ENCODE results near the gene DOC2A.

The DOC2A gene

DNA sequence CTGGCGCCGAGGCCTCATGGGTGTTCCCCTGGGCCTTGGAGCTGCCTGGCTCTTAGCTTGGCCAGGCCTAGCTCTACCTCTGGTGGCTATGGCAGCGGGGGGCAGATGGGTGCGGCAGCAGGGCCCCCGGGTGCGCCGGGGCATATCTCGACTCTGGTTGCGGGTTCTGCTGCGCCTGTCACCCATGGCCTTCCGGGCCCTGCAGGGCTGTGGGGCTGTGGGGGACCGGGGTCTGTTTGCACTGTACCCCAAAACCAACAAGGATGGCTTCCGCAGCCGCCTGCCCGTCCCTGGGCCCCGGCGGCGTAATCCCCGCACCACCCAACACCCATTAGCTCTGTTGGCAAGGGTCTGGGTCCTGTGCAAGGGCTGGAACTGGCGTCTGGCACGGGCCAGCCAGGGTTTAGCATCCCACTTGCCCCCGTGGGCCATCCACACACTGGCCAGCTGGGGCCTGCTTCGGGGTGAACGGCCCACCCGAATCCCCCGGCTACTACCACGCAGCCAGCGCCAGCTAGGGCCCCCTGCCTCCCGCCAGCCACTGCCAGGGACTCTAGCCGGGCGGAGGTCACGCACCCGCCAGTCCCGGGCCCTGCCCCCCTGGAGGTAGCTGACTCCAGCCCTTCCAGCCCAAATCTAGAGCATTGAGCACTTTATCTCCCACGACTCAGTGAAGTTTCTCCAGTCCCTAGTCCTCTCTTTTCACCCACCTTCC, 23.3 kb downstream of the DOC2A start:
- no peak for DNase-seq

DNA sequence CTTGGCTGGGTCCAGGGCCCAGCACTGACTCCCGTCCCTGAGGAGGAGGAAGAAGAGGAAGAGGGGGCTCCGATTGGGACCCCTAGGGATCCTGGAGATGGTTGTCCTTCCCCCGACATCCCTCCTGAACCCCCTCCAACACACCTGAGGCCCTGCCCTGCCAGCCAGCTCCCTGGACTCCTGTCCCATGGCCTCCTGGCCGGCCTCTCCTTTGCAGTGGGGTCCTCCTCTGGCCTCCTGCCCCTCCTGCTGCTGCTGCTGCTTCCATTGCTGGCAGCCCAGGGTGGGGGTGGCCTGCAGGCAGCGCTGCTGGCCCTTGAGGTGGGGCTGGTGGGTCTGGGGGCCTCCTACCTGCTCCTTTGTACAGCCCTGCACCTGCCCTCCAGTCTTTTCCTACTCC, 23.9 kb downstream of the DOC2A start:
- no peak for DNase-seq

DNA sequence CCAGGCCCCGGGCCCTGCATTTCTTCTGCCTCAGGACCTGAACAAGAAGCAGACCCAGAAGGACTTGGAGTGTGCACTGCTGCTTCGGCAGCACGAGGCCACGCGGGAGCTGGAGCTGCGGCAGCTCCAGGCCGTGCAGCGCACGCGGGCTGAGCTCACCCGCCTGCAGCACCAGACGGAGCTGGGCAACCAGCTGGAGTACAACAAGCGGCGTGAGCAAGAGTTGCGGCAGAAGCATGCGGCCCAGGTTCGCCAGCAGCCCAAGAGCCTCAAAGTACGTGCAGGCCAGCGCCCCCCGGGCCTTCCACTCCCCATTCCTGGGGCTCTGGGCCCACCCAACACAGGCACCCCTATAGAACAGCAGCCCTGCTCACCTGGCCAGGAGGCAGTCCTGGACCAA, 24.6 kb downstream of the DOC2A start:
- DNase-seq, result no peak

DNA sequence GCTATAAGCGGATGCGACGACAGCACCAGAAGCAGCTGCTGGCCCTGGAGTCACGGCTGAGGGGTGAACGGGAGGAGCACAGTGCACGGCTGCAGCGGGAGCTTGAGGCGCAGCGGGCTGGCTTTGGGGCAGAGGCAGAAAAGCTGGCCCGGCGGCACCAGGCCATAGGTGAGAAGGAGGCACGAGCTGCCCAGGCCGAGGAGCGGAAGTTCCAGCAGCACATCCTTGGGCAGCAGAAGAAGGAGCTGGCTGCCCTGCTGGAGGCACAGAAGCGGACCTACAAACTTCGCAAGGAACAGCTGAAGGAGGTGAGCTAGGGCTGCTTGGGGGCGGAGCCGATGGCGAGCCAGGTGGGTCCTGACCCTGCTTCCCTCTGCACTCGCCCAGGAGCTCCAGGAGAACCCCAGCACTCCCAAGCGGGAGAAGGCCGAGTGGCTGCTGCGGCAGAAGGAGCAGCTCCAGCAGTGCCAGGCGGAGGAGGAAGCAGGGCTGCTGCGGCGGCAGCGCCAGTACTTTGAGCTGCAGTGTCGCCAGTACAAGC, 25.5 kb downstream of the DOC2A start:
- no peak for DNase-seq

DNA sequence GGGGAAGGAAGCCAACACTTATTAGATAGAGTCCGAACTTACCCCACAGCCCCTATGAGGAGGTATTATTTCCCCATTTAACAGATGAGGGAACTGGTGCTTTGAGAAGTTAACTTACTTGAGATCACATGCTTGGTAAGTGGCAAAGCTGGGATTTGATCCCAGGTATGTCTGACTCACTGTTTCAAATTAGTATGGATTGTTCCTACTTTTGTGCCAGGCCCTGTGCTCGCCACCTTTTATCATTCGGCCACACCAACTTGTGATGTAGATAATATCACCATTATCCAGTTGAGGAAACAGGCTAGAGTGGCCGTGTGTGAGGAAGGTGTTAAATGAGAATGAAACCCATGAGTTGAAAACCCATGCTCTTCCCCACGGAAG, 26.1 kb downstream of the DOC2A start:
- DNase-seq, result no peak

DNA sequence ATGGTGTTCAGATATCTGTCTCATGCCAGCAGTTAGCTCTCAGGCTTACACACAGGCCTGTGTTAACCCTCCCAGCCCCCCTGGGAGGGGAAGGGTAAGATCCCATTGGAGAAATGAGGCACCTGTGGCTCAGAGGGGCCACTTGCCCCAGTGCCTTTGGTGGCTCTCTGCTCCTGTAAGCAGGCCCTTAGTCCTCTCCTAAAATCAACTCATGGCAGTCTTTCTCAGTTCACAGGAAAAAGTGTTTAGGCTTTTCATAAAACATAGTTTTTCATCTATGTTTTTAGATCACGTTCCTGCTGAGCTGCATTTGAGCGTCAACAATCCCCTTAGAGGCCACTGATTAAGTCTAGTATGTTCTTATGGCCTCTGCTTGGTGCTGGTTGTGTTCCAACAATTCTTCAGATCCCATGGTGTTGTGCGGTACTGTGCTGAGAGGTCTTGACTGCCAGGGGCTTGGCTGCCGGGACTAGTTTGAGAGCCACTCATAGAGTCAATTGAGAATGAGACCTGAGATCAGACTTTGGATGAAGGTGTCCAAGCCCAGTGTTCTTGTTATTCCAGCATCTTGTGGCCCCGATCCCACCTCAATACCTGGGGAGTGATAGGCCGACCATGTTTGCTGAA, 26.6 kb downstream of the DOC2A start:
- DNase-seq, result no peak

DNA sequence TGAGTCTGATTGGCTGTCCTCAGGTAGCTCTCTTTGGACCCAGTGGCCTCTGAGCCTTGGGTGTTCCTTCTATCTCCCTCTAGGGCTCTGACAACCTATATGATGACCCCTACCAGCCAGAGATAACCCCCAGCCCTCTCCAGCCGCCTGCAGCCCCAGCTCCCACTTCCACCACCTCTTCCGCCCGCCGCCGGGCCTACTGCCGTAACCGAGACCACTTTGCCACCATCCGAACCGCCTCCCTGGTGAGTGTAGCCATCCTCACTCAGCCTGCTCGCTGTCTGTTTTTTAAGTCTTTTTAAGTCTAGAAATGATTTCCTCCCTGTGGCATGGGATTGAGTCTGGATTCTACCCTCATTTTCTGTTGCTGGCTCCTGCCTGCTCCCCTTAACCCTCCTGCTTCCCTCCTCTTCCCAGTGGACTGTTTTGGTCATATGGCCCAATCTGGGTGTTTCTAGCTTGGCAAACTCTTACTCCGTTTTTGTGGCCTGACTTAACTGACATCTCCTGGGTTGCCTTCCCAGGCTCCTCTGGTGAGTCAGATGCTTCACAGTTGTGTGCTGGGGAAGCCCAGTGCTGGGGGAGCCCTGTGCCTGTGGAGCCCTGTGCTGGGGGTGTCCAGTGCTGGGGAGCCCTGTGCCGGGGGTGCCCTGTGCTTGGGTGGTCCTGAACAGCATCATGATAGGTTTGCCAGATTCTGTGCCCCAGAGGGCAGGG, 27.2 kb downstream of the DOC2A start:
- DNase-seq, result no peak

DNA sequence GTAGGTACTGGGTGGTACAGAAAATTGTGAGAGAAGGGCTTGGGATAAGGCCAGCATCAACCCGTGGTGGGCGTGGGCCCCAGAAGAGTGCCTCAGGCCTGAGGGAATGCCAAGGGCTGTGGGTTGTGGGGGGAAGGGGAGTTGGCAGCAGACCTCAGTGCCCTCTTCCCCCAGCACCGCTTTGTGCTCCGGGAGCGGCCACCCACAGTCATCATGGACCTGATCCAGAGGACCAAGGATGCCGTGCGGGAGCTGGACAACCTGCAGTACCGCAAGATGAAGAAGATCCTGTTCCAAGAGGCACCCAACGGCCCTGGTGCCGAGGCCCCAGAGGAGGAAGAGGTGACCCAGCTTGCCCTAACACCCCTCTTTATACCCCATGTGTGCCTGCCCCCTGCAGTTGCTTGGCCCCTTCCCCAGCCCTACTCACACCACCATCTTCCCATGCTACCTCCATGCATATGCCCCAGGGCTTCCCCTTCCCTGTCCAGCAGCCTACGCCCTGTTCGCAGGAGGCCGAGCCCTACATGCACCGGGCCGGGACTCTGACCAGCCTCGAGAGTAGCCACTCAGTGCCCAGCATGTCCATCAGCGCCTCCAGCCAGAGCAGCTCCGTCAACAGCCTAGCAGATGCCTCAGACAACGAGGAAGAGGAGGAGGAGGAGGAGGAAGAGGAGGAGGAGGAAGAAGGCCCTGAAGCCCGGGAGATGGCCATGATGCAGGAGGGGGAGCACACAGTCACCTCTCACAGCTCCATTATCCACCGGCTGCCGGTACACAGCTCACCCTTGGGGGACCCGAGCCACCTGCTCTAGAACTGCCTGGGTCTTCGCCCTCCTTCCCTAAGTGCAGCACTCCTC, 28.0 kb downstream of the DOC2A start:
- DNase-seq, result no peak

DNA sequence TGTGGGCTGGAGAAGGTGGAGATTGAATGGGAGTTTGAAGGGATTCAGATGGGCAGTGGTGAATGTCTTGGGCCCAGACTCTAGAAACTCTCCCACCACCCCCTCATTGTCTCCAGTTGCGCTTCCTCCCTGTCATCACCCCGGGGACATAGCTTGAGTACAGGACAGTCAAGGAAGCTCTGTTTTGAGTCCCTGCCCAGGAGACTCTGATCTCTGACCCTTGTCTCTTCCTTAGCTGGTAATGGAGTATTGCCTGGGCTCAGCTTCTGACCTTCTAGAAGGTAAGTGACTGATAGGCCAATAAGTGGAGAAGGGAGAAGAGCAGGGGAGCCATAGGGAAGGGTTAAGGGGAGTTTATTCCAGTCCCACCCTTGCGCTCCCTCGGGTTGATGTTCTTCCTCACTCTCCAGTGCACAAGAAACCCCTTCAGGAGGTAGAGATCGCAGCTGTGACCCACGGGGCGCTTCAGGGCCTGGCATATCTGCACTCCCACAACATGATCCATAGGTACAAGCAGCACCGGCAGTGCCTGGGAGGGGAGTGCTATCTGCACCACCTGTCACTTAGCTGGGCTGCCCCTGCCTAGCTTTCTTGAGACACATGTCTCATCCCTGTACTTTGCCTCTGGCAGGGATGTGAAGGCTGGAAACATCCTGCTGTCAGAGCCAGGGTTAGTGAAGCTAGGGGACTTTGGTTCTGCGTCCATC, 32.1 kb downstream of the DOC2A start:
- DNase-seq, result no peak

DNA sequence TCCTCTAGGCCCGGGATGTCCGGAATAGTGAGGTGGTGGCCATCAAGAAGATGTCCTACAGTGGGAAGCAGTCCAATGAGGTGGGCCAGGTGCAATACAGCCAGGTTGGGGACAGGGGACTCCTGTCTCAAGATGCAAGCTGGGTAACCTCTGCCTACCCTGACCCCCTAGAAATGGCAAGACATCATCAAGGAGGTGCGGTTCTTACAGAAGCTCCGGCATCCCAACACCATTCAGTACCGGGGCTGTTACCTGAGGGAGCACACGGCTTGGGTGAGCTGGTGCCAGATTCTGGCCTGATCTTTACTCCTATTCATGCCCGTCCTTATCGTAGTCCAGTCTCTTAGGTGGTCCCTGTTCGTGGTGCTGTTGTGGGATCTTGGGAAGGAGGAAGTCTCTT, 32.7 kb downstream of the DOC2A start:
- no peak for DNase-seq

DNA sequence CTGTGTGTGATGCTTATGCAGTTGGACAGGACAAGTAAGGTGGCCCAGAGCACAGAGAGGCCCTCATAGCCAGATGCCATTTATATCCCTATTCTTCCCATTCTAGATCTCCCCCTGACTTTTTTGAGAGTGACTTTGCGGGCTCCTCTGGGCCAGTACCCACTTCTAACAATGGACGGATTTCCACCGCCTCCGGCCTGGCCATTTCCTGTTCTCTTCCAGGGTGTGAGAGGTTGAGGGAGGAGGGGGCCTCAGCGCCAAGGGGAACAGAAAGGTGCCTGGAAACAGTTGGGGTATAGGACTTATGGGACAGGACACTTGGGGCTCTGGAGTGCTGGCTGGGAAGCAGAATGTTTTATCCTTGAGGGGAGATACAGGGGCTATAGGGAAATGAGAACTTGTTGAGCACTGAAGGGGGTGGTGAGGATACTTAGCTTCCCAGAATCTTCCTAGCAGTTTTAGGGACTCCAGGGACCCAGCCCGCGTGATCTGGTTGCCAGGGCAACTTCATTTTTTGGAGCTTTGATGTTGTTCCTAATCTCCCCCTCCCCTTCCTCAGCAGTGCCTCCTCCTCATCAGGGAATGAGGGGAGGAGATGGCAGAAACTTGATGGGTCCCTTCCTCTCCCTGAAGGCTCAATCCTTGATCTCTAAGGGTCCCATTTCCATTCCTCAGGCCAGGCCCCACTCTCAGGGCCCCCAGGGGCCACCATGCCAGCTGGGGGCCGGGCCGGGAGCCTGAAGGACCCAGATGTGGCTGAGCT, 33.6 kb downstream of the DOC2A start:
- no peak for DNase-seq

DNA sequence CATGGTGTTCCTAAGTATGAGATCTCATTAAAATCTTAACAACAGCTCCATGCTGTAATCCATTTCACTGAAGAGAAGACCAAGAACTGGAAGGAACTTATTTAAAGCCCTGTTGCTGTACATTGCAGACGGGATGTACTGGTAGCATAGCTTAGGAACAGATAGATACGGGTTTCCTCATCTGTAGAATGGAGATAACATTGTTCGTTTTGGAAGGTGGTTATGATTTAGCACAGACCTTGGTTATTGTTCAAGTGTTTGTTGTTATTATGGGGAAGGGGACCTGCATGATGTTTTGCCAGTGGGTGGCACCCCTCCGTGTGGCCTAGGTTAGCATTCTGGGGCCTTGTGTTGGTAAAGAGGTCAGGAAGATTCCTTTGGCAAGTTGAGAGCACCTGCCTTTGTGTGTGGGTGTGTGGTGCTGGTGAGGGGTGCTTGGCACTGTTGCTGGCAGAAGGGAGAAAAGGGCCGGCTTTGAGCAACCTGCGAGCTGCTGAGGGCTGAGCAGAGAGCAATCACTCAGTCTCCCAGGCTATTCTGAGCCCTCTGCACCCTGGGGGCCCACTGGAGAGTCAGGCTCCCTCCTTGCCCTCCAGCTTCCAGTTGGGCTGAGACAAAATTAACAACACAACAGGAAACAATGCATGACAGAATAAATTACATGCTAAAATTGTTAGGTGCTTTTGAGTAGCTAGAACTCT, 34.9 kb downstream of the DOC2A start:
- DNase-seq, result no peak

DNA sequence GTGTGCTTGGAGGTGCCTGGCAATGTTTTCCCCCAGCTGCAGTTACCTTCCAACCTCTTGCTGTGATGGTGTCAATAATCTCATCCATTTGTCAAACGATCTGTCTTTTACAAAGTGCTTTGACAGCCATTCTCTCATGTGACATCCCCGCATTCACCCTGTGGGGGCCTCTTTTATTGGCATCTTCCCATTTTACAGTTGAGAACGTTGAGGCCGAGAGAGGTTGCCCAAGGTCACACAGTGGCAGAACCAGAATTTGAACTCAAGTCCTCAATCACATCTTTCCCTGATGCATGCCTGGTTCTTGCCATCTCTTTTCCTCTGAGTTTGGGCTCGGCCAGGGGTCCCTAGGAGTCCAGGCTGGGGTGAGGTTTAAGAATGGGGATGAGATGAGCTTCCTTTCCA, 35.7 kb downstream of the DOC2A start:
- DNase-seq, result no peak

DNA sequence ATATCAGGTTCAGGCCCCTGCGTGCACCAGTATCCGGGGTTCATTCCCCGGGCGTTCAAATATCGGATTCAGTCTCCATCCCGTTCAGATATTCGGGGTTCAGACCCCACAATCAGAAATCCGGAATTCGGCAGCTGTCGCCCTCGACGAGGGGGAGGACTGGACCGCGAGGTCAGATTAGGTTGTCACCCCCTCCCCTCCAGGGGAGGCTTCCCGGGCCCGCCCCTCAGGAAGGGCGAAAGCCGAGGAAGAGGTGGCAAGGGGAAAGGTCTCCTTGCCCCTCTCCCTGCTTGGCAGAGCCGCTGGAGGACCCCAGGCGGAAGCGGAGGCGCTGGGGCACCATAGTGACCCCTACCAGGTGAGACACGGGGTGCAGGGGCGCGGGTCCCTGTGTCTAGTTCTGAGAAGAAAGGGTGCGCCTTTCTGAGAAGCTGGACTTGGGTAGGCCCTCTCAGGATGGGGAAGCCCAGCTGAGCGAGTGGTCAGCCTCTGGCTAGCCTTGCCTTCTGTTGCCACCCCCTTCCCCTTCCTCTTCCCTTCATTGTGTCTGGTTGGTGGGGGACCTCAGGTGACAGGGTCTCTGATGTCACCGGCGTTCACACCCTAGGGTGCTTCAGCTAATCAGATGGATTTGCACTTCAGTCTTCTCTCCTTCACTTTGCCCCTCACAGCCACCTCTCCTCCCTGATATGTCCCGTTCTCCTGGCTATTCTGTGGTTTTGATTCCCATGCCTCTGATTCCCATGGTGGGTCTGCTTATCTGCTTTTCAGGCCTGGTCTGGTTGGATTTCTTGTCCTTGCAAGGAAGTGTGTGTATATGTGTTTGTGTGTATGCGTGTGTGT, 36.3 kb downstream of the DOC2A start:
- DNase-seq, result peak; percentile 27

DNA sequence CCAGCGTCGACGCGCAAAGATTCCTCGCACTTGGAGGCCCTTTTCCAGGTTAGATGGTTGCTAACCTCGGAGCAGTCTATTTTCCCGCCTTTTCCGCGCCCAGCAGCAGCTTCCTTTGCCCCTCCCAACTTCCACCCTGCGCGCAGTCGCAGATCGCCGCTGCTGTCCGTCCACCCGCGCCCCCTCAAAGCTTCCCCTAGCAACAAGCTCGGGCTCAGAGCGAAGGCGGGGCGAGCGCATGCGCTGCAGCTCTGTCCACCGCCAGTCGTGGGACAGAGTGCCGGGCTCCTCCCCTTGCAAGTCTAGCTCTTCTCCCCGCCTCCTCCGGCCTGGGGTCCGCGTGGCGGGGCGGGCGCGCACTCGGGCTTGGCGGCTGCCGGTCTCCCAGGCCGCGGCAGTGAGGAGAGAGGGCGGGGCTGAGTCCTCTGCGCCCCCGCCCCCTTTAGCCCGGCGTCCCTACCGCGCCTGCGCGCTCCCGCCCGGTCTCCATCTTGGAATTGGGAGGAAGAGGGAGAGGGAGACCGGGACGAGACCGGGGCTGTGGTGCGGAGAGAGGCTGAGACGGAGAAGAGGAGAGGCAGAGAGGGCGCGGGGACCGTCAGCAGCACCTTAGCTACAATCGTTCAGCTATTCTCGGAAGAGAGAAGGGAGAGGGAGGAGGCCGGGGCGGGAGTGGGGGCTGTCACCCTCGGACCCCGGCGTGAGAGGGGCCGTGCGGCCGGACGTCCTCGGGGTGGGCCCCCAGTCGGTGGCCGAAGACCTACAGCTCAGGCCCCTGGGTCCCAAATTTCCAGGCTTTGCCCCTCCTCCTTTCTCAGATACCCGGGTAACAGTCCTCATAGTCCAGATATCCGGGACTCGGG, 37.2 kb downstream of the DOC2A start, which contains the start of gene TAOK2:
TAOK2 (plus strand) TSS at position 485 of the 863 bp plus-strand sequence. CDS start 3,905 bp downstream, outside the sequence.
- DNase-seq, result peak; percentile 98

DNA sequence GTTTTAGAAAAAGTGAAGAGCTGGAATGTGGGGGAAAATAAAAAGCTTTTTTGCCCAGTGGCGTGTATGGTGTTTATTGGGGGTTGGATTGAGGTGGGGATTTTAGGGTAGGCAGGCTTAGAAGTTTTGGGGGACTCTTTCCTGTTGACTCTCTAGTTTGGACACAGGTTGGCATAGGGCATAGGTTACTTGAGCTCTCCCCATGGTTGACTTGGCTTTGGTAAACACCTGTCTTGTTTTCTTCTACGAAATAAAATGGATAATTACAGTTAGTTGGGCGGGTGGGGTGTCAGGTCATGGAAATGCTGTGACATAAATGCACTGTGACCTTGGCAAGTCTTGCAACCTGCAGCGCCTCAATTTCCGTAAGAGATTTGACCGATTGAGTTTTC, 37.8 kb downstream of the DOC2A start:
- DNase-seq, result no peak

DNA sequence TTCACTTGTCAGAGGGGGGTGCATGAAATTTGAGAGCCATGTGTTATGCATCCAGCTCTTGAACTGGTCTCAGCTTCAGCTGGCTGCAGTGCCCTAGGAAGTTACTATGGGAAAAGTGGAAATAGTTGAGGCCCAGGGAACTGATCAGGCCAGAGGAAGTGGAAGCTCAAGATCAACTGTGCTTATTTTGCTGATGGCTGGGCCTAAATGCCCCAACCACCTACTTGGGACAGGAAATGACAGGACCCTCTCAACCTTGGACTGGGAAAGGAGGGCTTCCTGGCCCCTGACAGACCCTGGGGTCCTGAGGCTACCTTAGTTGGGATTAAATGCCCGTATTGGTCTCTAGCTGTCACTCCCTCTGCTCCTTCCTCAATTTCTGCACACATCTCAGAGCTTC, 38.3 kb downstream of the DOC2A start:
- no peak for DNase-seq

DNA sequence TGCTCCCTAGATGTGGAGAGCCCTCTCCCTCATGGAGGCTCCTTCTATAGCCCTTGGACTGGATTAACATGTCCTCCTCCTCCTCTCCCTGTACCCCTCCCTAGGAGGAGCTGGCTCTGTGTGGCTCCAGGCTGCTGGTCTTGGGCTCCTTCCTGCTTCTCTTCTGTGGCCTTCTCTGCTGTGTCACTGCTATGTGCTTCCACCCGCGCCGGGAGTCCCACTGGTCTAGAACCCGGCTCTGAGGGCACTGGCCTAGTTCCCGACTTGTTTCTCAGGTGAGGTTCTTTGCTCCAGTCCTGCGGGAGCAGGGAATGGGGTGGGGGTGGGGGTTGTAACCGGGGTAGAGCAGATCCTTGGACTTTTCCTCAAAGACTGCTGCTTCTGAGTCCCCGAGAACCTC, 39.5 kb downstream of the DOC2A start:
- DNase-seq, result no peak

DNA sequence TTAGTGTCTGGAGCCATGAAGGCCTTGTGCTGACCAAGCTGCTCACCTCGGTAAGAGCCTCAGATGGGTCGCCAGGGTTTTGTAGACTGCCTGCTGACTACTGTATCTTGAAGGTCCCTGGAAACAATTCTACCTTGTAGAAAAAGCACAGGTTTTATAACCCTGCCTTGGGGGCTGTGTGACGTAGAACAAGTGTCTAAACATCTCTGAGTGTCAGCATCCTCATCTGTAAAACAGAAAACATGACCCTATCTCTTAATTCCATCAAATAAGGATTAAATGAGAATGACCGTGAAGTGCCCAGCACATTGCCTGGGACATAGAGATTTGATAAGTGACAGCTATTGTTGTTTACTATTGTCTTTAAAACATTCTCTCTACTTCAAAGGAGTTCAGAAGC, 42.6 kb downstream of the DOC2A start:
- DNase-seq, result no peak
